NCI-H1417 treated with DMSO at 0.1 percent for 48 hours (cell line): ENCODE measurements around the gene BTBD2.

ENCODE experiments used
- DNase-seq: peaks from one replicate; lab custom pipeline; 2025; lab: John Stamatoyannopoulos, UW

The BTBD2 gene

DNA sequence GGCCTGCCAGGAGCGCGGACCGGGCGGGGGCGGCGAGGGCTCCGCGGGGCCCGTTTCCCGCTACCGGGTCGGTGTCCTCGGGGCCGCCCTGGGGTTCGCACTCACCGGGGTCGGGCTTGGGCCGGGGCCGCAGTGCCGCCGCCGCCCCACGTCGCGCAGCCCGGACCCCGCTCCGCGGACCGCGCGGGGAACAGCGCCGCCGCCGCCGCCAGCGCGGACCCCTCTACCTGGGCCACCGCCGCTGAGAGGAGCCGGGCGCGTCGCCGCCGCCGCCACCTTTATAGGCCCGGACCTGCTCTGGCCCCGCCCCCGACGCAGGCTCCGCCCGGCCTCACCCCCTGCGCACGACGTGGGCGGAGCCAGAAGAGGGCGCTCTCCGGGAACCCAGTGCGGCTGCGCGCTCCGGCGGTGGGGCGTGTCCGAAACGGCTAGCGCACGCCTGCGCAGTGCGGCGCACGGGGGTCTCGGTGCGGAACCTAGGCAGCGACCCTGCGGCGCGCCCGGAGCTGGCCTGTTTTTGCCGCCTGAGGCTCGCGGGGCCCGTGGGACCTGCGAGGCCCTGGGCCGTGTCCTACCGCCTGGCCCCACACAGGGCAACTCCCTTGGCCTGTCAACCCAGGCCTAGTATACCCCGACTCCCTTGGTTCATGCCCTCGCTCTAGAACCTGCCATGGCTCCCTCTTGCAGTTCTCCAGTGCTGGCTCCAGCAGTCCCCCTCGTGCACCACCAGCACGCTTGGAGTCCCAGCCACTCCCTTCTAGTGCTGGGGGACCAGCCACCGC lies 35.7 kb upstream of the BTBD2 start, which contains the start of gene MKNK2:
Gene MKNK2 (minus strand): TSS at position 254 of the 782 bp plus-strand sequence. CDS start 393 bp downstream, outside the sequence.
- peak; percentile 47 for DNase-seq

DNA sequence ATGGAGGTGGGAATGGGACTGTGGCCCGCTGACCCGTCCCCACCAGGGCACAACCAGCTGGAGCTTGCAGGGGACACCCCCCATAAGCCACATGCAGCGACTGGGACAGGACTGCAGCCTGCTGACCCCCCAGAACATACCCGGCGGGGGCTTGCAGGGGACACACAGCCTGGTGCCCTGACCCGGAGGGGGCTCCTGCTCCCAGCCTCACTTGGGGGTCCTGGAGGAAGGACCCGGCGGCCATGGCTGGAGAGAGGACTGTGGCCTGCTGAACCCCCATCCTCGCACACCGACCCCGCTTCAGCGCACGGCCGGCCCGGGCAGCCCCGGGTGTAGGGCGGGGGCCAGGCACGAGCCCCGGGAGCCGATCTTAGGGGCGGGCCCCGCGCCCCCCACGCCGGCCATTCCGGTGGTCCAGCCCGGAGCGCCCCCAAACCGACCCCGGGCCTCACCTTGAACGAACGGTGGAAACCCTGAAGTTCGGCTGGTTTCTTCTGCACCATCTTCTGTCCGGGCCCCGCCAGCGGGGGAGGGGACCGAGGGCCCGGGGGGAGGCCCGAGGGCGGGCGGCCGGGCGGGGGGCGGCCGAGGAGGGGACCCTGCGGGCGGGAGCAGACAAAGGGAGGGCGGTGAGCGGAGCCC lies 35.0 kb upstream of the BTBD2 start:
- DNase-seq = no peak

DNA sequence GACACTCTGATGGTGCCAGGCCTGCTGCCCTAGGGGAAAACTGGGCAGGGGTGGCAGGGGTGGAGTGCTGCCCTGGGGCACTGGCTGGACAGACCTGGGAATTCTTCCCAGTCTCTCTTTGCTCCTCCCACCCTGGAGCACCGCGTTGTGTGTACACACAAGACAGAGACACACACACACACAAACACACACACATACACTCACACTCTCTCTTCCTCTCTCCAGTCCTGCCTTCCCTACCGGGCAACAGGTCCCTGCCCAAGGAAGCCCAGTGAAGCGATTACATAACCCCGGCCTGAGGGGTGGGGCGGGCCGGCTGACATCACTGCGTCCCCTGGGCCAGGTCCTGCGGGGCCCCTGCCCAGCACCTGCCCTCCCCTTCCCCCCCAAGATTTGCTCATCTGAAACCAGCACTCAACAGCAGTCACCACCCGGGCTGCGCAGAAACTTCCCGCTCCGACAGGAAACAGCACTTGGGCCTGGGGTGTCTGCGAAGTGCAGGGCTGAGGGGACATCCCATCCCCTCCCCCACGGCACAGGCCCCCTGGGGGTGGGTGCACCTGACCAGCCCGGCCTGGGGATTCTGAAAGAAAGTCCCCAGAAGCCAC lies 34.3 kb upstream of the BTBD2 start:
- DNase-seq = no peak

DNA sequence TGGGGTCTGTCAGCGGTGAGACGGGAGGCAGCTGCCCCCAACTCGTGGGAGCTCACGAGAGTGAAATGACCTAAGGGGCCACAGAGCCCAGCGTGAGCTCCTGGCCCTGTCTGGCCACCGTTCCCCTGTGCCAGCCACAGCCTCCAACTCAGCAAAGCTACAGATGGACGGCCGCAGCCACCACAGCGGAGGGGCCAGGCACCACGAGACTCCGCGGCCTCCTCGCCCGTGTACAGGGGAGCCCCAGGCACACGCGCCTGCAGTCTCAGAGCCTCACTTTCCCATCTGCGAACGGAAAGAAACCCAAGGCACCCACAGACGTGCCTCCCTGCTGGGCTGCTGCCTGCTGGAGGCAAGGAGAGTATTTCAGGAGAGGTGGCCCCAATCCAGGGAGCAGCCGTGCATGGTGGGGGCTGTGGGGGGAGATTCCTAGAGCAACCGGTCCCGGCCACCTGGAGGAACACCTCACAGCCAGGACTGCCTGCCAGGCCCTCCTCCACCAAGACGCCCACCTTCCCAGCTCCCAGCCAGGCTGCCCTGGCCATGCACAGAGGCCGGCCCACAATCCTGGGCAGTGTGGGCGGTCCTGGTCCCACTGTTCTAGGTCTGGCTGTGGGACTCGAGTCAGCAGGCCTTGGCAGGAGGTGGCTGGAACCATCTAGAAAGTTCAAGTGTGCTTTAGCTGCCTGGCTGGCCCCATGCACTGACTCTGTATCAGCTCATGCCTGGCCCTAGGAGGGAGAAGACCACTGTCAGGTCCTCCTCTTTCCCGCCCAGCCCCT lies 33.6 kb upstream of the BTBD2 start:
- DNase-seq = no peak

DNA sequence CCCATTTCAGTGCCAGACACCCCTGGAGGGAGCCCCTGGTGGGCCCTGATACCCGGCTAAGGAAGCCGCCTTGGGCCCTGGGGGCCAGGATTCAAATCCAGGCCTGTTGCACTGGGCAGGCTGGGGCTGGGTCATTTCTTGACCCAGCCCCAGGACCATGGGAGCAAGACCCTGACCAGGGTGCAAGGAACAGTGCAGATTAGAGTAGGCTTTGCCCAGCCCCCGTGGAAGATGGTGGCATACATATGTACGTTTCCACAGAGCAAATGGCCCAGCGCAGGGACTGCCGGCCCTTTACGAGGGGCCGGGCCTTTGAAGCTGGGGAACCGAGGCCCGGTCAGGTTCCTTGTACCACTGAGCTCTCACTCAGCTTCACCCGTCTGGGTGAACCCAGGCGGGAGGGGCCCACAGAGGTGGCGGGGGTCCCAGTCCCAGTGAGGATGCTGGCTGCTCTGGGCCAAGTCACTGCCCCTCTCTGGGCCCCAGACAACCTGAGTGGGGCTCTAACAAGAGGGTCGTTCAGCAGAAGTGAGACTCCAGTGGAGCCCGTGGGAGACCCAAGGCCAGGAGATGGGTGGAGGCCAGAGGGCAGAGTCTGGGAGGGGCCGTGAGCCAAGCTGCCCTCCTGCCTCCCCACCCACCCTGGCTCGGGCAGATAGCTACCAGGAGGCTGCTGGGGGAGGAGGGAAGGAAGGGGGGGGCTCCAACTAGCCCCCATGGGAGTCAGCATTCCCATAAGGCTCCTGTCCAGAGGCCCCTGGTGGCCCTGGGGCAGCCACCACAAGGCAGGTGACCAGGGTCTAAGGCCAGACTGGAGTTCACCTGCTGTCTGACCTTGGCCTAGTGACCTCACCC lies 32.8 kb upstream of the BTBD2 start:
- no peak for DNase-seq

DNA sequence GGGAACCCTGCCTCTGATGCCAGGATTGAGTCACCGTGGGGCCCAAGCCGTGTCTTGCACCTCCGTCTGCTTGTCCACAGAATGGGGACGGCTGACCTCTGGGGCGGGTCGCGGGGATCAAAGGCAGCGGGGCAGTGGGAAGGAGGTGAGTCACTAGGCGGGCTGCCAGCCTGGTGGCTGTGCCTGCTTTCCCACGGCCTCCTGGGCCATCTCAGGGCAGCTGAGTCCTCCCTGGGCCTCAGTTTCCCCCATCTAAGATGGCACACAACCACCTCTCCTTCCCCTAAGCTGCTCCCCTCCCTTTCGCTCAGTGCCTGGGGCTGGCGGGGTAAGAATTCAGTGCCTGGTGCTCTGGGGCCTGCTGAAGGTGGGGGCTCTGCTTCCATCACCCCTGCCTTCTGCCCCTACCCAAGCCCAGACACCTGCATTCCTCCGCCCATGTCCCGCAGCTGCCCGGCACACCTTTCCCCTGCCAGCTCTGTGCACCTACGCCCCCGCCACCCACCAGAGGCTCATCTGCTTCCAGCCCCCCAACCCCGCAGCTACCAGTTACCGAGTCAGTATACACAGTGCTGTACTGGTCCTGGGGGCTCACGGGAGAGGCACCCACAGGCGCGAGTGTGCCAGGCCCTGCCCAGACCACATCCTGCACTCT lies 32.1 kb upstream of the BTBD2 start:
- no peak for DNase-seq

DNA sequence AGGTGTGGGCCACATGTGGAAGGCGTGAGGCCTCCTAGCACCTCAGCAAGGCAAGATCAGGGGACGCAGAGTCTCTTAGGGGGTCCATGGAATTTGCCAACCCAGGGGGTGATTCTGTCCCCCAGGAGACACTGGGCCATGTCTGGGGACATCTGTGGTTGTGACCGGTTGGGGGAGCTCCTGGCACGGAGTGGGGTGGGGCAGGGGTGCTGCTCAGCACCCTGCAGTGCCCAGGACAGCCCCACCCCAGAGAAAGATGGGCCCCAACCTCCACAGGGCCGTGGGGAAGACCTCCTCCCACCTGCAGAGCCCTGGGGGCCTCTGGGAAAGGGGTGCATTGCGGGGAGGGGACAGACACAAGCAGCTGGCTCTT lies 31.5 kb upstream of the BTBD2 start:
- DNase-seq = no peak

DNA sequence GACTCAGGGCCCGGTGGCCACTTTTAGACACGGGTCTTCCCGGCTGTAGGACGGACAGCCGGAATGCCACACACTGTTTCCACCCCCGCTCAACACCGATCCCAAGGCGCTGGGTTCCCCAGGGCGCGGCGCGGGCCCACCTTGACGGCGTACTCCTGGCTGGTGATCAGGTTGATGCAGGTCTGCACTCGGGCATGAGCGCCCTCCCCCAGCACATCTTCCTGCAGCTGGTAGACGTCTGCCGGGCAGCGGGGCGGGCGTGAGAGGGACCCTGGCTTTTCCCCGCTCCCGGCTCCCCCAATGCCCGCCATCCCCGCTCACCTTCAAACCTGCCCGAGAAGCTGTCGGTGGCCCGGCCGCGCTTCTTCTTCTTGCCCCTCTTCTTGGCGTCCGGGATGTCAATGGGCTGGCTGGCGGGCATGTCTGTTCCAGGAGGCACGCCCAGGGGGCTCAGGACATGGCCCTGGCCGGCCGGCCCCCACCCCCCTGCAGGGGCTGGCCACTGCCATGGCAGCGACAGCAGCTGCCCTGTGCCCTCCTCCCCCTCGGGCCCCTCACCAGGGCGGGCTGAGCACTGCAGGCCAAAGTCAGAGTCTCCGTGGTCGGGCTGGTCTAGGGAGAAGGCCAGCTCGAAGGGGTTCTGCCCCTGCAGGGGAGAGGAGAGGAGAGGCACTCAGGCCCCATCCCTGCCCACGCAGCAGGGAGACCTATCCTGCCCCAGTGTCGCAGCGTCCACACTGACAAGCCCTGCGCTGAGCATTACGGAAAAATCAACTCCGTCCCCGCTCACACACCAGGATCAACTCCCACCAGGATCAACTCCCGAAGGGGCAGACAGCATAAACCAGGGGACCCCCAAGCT lies 30.8 kb upstream of the BTBD2 start:
- DNase-seq = no peak

DNA sequence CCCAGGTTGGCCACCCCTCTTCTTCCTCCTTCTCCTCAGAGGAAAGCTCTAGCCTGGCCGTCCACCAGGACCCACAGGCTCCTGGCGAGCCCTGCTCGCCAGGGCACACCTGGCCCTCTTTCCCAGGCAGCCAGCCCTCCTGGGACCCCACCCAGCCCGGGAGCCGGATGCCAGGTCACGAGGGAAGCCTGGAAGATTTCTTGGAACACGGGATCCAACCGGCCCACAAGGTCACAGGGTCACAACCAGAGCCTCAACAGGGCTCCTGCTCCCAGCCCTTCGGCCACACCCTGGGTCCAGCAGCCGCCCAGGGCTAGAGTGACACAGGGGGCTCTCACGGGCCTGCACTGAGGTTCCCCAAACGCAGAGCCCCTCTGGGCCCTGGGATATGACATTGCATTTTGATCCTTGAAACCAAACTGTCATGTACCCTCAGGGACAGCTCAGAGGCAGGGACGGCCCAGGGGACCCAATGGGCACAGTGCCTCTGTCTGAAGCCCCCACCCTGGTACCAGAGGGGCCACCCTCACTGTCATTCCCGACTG lies 30.1 kb upstream of the BTBD2 start:
- DNase-seq = no peak

DNA sequence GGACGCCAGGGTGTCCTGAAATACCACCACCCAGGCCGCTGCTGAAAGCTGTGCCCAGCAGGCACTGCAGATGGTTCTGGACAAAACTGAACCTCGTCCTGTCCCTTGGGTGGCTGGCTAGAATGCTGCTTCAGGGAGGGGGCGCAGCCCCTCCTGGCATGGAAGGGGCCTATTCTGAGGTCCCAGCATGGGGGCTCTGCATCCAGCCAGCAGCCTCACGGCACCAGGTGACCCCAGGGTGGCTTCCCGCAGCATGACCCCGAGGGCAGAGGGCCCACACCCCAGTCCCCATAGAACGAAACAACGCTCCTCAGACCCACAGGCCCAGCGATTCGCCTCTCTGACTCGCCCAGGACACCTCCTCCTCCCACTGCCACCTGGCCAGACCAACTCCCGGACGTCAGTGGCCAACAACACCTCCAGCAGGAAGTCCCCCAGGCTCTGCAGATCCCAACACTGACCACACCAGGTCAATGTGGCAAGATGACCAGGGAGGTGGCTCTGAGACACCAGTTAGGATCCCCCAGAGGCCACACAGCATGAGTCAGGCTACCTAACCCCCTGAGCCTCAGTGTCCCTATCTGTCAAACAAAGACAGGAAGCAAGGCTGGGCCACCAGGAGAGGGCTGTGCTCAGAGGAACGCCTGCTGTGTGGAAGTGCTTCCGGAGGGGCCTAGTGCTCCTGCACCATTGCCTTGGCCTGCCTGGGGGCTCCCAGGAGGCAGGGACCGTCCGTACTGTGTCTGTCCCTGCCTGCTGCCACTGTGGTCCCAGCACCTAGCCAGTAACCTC lies 29.4 kb upstream of the BTBD2 start:
- no peak for DNase-seq

DNA sequence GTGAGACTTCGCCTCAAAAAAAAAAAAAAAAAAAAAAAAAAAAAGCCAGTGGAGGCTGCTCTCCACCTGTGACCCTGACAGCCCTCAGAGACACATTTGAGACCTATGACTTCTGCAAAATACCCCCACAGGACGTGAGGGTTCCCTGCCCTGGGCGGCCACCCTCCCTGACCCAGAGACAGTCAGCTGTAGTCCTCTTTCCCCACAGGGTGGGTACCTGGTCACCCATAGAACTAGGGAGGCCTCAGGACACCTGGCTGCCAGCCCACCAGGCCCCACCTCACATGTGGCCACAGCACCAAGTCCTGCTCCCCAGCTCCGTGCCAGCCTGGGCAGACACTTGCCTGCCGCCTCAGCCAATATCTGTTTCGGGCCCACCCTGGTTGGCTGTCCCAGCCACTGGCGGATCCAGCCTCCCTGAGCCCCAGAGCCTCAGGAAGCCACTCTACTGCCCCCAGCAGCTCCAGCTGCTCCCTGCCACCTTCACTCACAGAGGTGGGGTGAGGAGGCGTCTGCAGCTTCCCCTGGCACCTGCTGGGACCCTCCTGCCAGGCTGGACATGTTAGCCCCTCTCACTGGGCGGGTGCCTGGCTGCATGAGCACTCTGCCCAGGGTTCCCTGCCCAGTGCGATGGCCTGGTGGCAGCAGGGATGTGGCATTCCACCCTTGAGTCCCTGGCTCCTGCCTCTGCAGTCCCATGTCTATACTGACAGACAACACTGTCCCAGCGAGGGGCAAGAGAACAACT lies 28.6 kb upstream of the BTBD2 start:
- DNase-seq = no peak

DNA sequence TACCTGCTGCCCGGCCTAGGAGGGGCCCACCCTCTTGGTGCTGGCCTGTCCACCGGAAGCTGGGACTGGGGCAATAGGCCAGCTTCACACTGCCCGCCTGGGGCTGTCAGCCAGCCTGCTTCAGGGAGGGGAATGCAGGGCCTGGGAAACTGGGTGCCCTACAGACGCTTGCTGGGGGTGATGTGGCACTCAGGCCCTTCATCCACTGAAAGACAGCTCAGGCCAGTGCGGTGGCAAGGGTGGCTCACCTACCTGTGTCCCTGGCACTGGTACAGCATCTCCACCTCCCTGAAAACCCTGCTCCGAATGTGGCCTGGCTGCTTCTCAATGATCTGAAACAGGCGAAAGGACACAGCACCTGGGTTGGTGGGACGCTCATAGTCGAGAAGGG lies 27.7 kb upstream of the BTBD2 start:
- DNase-seq = no peak

DNA sequence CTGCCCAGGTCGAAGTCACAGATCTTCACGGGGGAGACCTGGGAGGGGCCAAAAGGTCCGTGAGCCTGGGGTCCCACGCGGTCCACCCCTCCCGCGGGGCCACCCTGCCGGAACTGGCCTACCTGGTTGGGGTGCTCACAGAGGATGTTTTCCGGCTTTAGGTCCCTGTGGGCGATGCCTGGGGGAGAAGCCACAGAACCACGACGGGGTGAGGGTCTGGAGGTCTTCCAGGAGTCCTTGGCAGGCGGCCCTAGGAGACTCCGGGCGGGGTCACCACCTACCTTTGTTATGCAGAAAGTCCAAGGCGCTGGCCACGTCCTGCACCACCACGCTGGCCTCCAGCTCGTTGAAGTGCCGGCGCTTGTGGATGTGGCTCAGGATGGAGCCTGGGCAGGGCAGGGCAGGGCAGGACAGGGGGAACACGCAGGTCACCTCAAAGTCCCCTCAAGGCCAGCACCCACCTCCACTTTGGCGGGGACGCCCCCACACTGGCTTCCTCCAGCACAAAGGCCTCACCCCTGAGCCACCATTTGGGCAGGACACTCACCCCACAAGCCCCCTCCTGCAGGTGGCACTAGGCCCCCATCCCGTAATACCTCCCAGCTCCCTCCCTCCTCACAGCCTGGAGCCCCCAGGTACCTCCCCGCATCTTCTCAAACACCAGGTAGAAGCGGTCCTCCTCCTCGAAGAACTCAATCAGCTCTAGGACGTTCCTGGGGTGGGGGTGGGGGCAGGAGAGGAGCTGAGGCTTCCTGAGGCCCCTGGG lies 27.2 kb upstream of the BTBD2 start:
- DNase-seq = no peak

DNA sequence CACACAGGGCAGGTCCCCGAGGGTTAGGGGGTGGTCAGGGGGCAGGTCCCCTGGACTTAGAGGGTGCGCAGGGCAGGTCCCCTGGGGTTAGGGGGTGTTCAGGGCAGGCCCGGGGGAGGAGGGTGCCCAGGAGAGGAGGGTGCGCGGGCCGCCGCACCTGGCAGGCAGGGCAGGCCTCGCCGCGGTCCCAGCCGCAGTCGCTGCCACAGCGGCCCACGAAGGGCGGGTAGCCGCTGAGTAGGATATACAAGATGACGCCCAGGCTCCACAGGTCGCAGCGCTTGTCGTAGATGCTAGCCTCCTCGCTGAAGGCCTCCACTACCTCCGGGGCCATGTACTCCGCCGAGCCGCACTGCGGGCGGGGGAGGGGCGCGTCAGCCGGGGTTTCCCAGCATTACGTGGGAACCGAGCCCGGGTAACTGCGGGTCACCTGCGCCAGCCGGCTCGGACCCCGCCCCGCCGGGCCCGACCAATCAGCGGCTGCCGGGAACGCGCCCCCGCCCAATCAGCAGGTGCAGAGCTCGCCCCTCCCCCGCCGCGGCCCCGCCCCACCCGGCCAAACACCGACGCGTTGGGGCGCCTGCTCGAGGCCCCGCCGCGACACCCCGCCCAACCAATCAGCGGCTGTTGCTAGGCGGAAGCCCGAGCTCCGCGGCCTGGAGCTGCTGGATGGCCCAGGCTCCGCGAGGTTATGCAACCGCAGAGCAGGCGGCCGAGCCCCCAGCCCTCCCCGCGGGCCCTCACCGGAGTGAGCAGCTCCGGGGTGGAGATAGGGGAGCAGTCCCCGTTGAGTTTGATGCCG lies 26.4 kb upstream of the BTBD2 start:
- peak; percentile 79 for DNase-seq

DNA sequence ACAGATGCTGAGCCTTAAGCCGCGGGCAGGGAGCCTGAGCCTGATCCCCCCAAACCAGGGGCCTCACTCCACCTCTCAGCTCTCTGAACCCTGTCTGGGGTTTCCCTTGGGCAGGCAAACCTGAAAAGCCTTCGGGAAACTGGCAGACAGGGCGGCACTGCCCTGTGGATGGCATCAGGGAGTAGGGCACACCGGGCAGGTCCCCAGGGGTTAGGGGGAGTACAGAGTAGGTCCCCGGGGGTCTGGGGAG lies 25.8 kb upstream of the BTBD2 start:
- no peak for DNase-seq

DNA sequence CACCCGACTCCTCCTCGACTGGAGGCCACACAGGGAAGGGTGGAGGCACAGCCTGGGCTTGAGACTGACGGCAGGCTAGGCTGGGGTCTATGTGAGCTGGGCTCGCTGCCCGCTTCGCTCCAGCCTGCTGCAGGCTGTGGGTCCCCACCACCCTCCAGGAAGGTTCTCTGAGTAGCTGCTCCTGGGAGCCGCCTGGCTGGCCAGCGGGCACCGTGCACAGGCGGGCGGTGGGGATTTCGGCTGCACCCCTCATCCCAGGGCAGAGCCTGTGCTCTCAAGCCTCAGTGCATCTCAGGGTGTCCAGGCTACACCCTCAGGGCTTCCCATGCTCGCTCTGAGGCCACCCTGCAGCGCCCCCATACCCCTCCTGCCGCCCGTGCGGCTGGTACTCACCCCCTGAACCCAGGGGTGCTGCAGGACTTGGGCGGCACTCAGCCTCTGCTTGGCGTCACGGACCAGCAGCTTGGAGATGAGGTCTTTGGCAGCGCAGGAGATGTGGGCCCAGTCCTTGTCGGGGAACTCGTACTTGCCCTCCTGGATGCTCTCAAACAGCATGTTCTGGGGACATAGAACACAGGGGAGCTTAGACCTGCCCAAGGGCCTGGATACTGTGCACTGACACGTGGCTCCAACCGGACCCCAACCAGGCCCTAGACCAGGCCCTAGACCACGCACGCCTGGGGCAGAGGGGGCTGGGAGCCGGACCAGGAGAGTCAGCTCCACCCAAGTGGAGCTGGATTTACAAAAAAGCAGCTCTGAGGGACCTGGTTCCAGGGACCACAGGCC lies 25.3 kb upstream of the BTBD2 start:
- DNase-seq = no peak
